Coronary artery (tissue), 2 donors: ENCODE measurements around the gene CATSPER4.
A peak's percentile ranks its signal among the peaks of the same experiment; 100 is the strongest.

Source experiments
- DNase-seq: peaks from one replicate; pipeline ENCODE4 v3.0.0-alpha.2; 2017; ENCODE audit warnings: low spot score
- H3K27ac ChIP-seq, 2 donors: fragments of 200-600 bp; sonication (generic); one replicate each; pipeline ENCODE4 v1.5.1; 2016 to 2019
- H3K4me3 ChIP-seq: fragments of 200-600 bp; sonication (generic); 2 replicates; pipeline ENCODE4 v1.5.1; 2016; ENCODE audit warnings: mild to moderate bottlenecking, moderate library complexity
- TF ChIP-seq, protein P1 (sequence below): fragments of 200-600 bp; sonication (generic); IDR thresholded peaks from one replicate; pipeline ENCODE4 v1.5.1; 2019; ENCODE audit warnings: antibody characterized with exemption

Gene CATSPER4

GRCh38 chr1:26171084-26172072 is 19.0 kb upstream of the CATSPER4 start, which contains the start of gene ZNF593OS:
ZNF593OS (minus strand) TSS chr1:26171832; CDS start chr1:26171661, 171 bp downstream.
- TF ChIP-seq, protein P1, sequence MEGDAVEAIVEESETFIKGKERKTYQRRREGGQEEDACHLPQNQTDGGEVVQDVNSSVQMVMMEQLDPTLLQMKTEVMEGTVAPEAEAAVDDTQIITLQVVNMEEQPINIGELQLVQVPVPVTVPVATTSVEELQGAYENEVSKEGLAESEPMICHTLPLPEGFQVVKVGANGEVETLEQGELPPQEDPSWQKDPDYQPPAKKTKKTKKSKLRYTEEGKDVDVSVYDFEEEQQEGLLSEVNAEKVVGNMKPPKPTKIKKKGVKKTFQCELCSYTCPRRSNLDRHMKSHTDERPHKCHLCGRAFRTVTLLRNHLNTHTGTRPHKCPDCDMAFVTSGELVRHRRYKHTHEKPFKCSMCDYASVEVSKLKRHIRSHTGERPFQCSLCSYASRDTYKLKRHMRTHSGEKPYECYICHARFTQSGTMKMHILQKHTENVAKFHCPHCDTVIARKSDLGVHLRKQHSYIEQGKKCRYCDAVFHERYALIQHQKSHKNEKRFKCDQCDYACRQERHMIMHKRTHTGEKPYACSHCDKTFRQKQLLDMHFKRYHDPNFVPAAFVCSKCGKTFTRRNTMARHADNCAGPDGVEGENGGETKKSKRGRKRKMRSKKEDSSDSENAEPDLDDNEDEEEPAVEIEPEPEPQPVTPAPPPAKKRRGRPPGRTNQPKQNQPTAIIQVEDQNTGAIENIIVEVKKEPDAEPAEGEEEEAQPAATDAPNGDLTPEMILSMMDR: no peak
- no peak within 1 kb of the TSS for H3K27ac ChIP-seq
- H3K4me3 ChIP-seq: peak within 1 kb of the TSS; percentile 93
- DNase-seq: no peak

DNA sequence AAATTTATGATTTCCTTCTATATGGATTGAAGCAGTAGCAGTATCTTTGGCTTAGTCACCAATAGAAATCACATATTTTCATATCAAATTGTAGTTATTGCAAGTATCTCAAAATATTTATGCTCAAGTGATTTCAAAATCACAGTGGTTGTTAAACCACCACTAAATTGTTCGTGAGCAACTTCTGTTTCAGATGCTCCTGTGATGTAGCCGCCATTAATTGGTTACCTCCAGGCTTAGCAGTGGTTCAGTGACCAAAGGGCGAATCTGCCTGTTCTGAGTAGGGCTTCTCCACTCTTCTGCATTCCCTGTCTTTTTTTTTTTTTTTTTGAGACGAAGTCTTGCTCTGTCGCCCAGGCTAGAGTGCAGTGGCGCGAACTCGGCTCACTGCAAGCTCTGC is 15.1 kb upstream of the CATSPER4 start:
- no peak overlapping the region for H3K4me3 ChIP-seq
- H3K27ac ChIP-seq: no peak overlapping the region
- DNase-seq: no peak
- TF ChIP-seq, protein P1: no peak

DNA sequence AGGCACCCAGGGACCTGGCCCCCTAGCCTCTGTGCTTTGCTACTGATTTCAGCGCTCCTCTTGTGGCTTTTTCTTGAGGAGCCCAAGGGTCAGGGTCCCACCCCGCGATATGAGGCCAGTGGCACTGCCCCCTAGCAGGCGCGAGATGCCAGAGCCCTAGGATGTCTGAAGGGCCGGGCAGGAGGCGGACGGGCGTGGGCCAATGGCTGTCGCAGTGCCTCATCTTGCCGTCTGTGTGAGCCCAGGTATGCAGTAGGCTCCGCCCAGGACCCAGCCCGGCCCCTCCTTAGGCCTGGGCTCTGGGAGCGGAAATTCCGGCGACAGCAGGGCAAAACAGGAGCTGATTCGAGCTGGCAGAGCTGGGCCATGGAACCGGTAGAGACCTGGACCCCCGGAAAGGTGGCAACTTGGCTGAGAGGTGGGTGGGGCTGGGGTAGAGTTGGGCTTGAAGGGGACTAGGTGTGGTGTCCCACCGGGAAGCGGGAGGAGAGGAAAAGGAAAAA is 13.2 kb upstream of the CATSPER4 start, which contains the start of gene CNKSR1:
TSS of gene CNKSR1 (plus strand) at position 310 of the 503 bp plus-strand sequence. CDS start at position 367, 57 bp downstream.
- Histone ChIP-seq H3K27ac (no peak within 1 kb of the TSS), H3K4me3 (no peak within 1 kb of the TSS)
- no peak for DNase-seq
- TF ChIP-seq, protein P1: no peak

DNA sequence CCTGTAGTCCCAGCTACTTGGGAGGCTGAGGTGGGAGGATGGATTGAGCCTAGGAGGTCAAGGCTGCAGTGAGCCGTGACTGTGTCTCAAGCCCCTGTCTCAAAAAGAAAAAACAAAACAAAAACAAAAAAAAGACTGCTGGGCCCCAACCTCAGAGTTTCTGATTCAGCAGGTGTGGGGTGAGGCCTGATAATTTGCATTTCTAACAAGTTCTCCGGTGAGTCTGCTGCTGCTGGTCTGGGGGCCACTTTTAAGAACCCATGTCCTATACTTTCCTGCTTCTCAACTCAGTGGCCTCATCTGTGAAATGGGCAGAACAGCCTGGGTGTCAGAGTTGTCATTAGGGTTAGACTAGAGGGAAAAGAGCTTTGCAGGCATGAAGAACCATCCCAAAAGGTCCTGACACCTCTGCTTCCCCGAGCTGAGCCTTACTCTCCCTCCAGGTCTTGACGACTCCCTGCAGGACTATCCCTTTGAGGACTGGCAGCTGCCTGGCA is 10.3 kb upstream of the CATSPER4 start:
- TF ChIP-seq, protein P1: no peak
- DNase-seq: no peak
- H3K4me3 ChIP-seq: no peak overlapping the region
- no peak overlapping the region for H3K27ac ChIP-seq

DNA sequence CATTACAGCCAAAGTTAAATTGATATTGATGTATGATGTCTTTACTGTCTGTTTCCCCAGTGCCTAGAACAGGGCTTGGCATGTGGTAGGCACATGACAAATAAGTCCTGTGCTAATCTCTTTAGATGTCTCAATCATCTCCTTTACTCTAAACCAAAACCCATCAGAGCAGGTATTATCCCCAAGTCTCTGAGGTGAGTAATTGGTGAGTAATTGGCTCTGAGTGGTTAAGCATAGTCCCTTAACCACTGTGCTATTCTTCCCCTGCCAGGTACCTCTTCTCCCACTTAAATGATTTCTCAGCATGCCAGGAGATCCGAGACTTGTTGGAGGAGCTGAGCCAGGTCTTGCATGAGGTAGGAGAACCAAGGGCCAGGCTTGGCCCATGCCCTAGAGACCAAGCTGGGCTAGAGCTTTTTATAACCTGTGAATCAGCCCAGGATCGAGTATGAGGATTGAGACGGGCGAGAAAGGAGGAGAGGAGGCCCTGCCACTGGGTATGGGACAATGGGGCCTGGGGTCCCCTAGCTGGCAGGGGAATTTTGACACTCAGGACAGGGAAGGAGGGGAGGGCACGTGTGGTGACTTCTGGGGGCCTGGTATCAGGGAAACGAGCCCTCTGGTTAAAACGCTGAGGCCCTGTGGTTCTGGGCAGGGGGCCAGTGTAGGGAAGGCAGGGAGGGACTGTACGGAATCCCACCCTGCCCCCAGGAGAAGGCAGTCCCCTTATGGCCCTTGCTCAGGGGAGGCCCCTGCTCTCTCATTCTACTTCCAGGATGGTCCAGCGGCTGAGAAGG is 8.6 kb upstream of the CATSPER4 start:
- Histone ChIP-seq H3K4me3 (no peak overlapping the region), H3K27ac (no peak overlapping the region)
- no peak for DNase-seq
- TF ChIP-seq, protein P1: no peak

- no peak for DNase-seq
- Histone ChIP-seq H3K27ac (no peak overlapping the region), H3K4me3 (no peak overlapping the region)
- TF ChIP-seq, protein P1: no peak
Measured at GRCh38 chr1:26182383-26182696, 8.1 kb upstream of the CATSPER4 start.
